IMR-90 (cell line): Measurements from ENCODE around the gene THOC6. TPM values are rescaled to one million over a fixed set of nuclear protein-coding genes. Genes with fewer than 3 reads are reported as not detected.

Experiments used
- ATAC-seq: fragments of 200-7000 bp; cut with Tn5 transposase; 2 replicates; pipeline ENCODE4 v1.9.1; 2020; ENCODE audit warnings: low read depth, mild to moderate bottlenecking, moderate library complexity
- BruUV-seq: library from RNA; stranded (reverse); fragments of 400-500 nt; replicated peaks from 2 replicates; lab custom pipeline; 2021; lab: Mats Ljungman, UMichigan
- CTCF ChIA-PET: fragments of 300-600 bp; formaldehyde crosslinking; extraction: SDS; loops from one replicate; lab custom pipeline; 2021; ENCODE audit warnings: antibody characterized with exemption; lab: Yijun Ruan, JAX
- POLR2A ChIA-PET: fragments of 300-600 bp; sonication (Branson Sonifier 250); formaldehyde crosslinking; loops from one replicate; lab custom pipeline; 2022; ENCODE audit warnings: antibody characterized with exemption; ENCODE audit not compliant: unreplicated experiment; lab: Charles Lee
- DNase-seq: peaks from one replicate; pipeline ENCODE4 v3.0.0; 2013
- H2AFZ ChIP-seq: replicated peaks from 2 replicates; pipeline ENCODE3; 2013; ENCODE audit warnings: low read length, mild to moderate bottlenecking; ENCODE audit not compliant: poor library complexity
- H2AK5ac ChIP-seq: 2 replicates; pipeline ENCODE4 v1.6.1; 2013; ENCODE audit warnings: low read depth, low read length, inconsistent platforms
- H2AK9ac ChIP-seq: replicated peaks from 2 replicates; pipeline ENCODE3; 2013; ENCODE audit warnings: mild to moderate bottlenecking, low read depth, low read length, moderate library complexity; ENCODE audit not compliant: poor library complexity
- H2BK120ac ChIP-seq: 2 replicates; pipeline ENCODE4 v1.6.1; 2013; ENCODE audit warnings: low read depth, low read length, inconsistent platforms
- H2BK15ac ChIP-seq: 3 replicates; pipeline ENCODE4 v1.6.1; 2013; ENCODE audit warnings: low read depth, low read length, inconsistent platforms
- H2BK20ac ChIP-seq: 2 replicates; pipeline ENCODE4 v1.6.1; 2013; ENCODE audit warnings: low read depth, mild to moderate bottlenecking, inconsistent platforms, low read length, moderate library complexity
- H2BK5ac ChIP-seq: 2 replicates; pipeline ENCODE4 v1.6.1; 2013; ENCODE audit warnings: mild to moderate bottlenecking, low read depth, low read length, inconsistent platforms; ENCODE audit not compliant: poor library complexity, severe bottlenecking
- H3K14ac ChIP-seq: replicated peaks from 2 replicates; pipeline ENCODE4 v1.6.1; 2013; ENCODE audit warnings: low read depth, low read length, inconsistent platforms
- H3K18ac ChIP-seq: 2 replicates; pipeline ENCODE4 v1.6.1; 2013; ENCODE audit warnings: low read depth, low read length, control low read depth
- H3K23ac ChIP-seq: 2 replicates; pipeline ENCODE4 v1.6.1; 2013; ENCODE audit warnings: low read depth, low read length, inconsistent platforms
- H3K27ac ChIP-seq: 2 replicates; pipeline ENCODE4 v1.5.1; 2013; ENCODE audit warnings: mild to moderate bottlenecking, control low read depth, low read length; ENCODE audit not compliant: insufficient read depth
- H3K27me3 ChIP-seq: 2 replicates; pipeline ENCODE4 v1.6.1; 2013; ENCODE audit warnings: low read length; ENCODE audit not compliant: control insufficient read depth, insufficient read depth
- H3K36me3 ChIP-seq: 2 replicates; pipeline ENCODE4 v1.6.1; 2013; ENCODE audit warnings: low read length, mixed read lengths; ENCODE audit not compliant: control insufficient read depth, insufficient read depth
- H3K4ac ChIP-seq: 2 replicates; pipeline ENCODE4 v1.6.1; 2013; ENCODE audit warnings: low read depth, low read length, inconsistent platforms
- H3K4me1 ChIP-seq: 2 replicates; pipeline ENCODE4 v1.6.1; 2013; ENCODE audit warnings: low read length, mixed read lengths; ENCODE audit not compliant: control insufficient read depth, insufficient read depth
- H3K4me2 ChIP-seq: 2 replicates; pipeline ENCODE4 v1.6.1; 2013; ENCODE audit warnings: low read depth, mild to moderate bottlenecking, control low read depth, low read length, moderate library complexity
- H3K4me3 ChIP-seq: 2 replicates; pipeline ENCODE4 v1.5.1; 2013; ENCODE audit warnings: low read depth, mild to moderate bottlenecking, control low read depth, low read length, moderate library complexity; ENCODE audit not compliant: insufficient read depth
- H3K56ac ChIP-seq: 2 replicates; pipeline ENCODE4 v1.6.1; 2013; ENCODE audit warnings: low read length, inconsistent platforms; ENCODE audit not compliant: insufficient read depth; ENCODE audit errors: extremely low read depth
- H3K79me1 ChIP-seq, 2 experiments: 2 replicates each; pipeline ENCODE4 v1.6.1; 2013; ENCODE audit warnings: low read length in 2 of 2, inconsistent platforms in 1 of 2, low read depth in 1 of 2
- H3K9ac ChIP-seq: 2 replicates; pipeline ENCODE4 v1.6.1; 2013; ENCODE audit warnings: low read depth, low read length, control low read depth
- H3K9me1 ChIP-seq: 2 replicates; pipeline ENCODE4 v1.6.1; 2013; ENCODE audit warnings: low read length, inconsistent platforms; ENCODE audit not compliant: insufficient read depth
- H3K9me3 ChIP-seq: 2 replicates; pipeline ENCODE4 v1.6.1; 2013; ENCODE audit warnings: low read length; ENCODE audit not compliant: control insufficient read depth, insufficient read depth
- H4K20me1 ChIP-seq: 2 replicates; pipeline ENCODE4 v1.6.1; 2013; ENCODE audit warnings: low read length, inconsistent platforms; ENCODE audit not compliant: insufficient read depth
- H4K5ac ChIP-seq: 2 replicates; pipeline ENCODE4 v1.6.1; 2013; ENCODE audit warnings: mild to moderate bottlenecking, low read depth, low read length, control low read depth
- H4K8ac ChIP-seq, 2 experiments: 2 replicates each; pipeline ENCODE4 v1.6.1; 2013; ENCODE audit warnings: low read depth in 2 of 2, low read length in 2 of 2, control low read depth in 1 of 2, inconsistent platforms in 1 of 2
- H4K91ac ChIP-seq: 2 replicates; pipeline ENCODE4 v1.6.1; 2013; ENCODE audit warnings: low read depth, low read length, inconsistent platforms; ENCODE audit not compliant: insufficient read depth
- CHD1 ChIP-seq: IDR thresholded peaks from 2 replicates; pipeline ENCODE4 v1.6.1; 2012; ENCODE audit warnings: low read depth, low read length, improper control_type of control experiment
- MAFK ChIP-seq: IDR thresholded peaks from 2 replicates; pipeline ENCODE4 v1.6.1; 2012; ENCODE audit warnings: low read depth, low read length, improper control_type of control experiment
- MXI1 ChIP-seq: IDR thresholded peaks from 2 replicates; pipeline ENCODE4 v1.6.1; 2012; ENCODE audit warnings: low read depth, mild to moderate bottlenecking, low read length, moderate library complexity, borderline replicate concordance
- NFE2L2 ChIP-seq: fragments of 150-350 bp; IDR thresholded peaks from 2 replicates; pipeline ENCODE4 v1.6.1; 2016; ENCODE audit warnings: low read depth, mild to moderate bottlenecking, low read length
- RAD21 ChIP-seq: IDR thresholded peaks from 2 replicates; pipeline ENCODE4 v1.6.1; 2012; ENCODE audit warnings: low read length, improper control_type of control experiment
- WGBS, 2 experiments: methylation state at CpG; one replicate each; pipeline versions ENCODE4 v1.1.5 to v1.1.7; 2013; ENCODE audit warnings: missing lambda C conversion rate in 2 of 2; ENCODE audit not compliant: insufficient read length in 1 of 2; ENCODE audit errors: extremely low coverage in 2 of 2; 5-methylcytosine and 5-hydroxymethylcytosine counted together
- dilution Hi-C: fragments of 300-500 bp; cut with HindIII; formaldehyde crosslinking; loops from one replicate; pipeline ENCODE4 v1.14.3; 2018; ENCODE audit warnings: low sequenced_read_pairs; ENCODE audit not compliant: unreplicated experiment
- in situ Hi-C: fragments of 300-500 bp; cut with MboI; formaldehyde crosslinking; loops from 3 replicates; pipeline ENCODE4 v1.14.3; 2019; ENCODE audit warnings: low sequenced_read_pairs, inconsistent platforms, mixed read lengths
- intact Hi-C: fragments of 100-400 bp; cut with micrococcal nuclease; formaldehyde crosslinking; loops from 2 replicates; pipeline ENCODE4 v1.10.0; 2022
- polyA plus RNA-seq, 3 experiments: library from polyadenylated mRNA; depleted of rRNA; stranded (reverse); fragments of >200 nt; gene quantifications; 2 replicates each; pipeline ENCODE4 v1.2.3, GENCODE V29; 2012; ENCODE audit warnings: low replicate concordance in 1 of 3
- total RNA-seq: library from RNA; depleted of rRNA; stranded (reverse); fragments of >200 nt; gene quantifications from 2 replicates; pipeline ENCODE4 v1.2.3, GENCODE V29; 2012
- TF ChIP-seq, protein P1 (sequence below): conservative IDR thresholded peaks from 2 replicates; pipeline ENCODE4 v1.5.1; 2012; ENCODE audit warnings: mild to moderate bottlenecking, low read depth, low read length, improper control_type of control experiment
- TF ChIP-seq, protein P2 (sequence below): fragments of 150-350 bp; IDR thresholded peaks from 2 replicates; pipeline ENCODE4 v1.6.1; 2016; ENCODE audit warnings: low read depth, mild to moderate bottlenecking, low read length, moderate library complexity, borderline replicate concordance
- TF ChIP-seq, protein P3 (sequence below): fragments of 150-350 bp; IDR thresholded peaks from 2 replicates; pipeline ENCODE4 v1.6.1; 2017; ENCODE audit warnings: mild to moderate bottlenecking, antibody characterized with exemption, low read length, low read depth

THOC6 gene
- total and polyA plus RNA-seq, 2 of the 4 experiments (the other 2 are of a cell fraction), result 16.8 to 23.1 TPM

DNA sequence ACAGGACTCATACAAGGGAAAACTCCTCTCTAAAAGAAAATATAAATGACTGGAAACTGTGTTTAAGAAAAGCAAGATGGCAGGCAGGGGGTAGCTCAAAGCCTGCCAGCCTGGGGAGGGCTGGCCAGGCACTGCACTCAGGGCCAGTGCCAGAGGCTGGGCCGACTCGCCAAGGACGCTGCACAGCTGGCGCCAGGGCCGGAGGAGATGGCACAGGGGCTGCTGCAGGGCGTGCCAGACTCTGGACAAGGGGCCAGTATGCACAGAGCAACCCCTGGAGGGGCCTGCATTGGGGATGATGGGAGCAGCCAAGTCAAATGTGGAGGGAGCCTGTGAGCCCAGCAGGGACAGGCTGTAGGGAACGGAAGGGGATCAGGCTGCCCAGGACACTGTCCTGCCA, 47.6 kb upstream of the THOC6 start:
- DNase-seq (no peak), ATAC-seq (no peak)
- intact Hi-C loops, result no loop called here
- H3K79me1 ChIP-seq, result peaks cover 14 to 26% of the 10 kb centered on the region in 2 experiments
- H3K9me3 ChIP-seq, result no peaks in the 10 kb centered on the region
- H3K14ac ChIP-seq, result no peak overlapping the region
- no peak overlapping the region for H2AK5ac ChIP-seq
- no TSS peak for BruUV-seq
- no peak overlapping the region for H3K27ac ChIP-seq
- no peak overlapping the region for H2BK120ac ChIP-seq
- in situ Hi-C loops, result no loop called here
- H3K9me1 ChIP-seq, result no peaks in the 10 kb centered on the region
- no peak overlapping the region for H3K4me3 ChIP-seq
- no peak overlapping the region for H2AK9ac ChIP-seq
- WGBS, 2 experiments, result 85% methylated on average over 5 of the region's 7 CpGs; no CpG with 5 or more reads in 1 of the 2 experiments
- no peak overlapping the region for H3K4me2 ChIP-seq
- H3K36me3 ChIP-seq, result peaks cover 2% of the 10 kb centered on the region; the same call in 1 of the 2 replicates
- ChIA-PET CTCF (no interaction called here), POLR2A (no interaction called here)
- H2BK15ac ChIP-seq, result no peak overlapping the region
- no peak overlapping the region for H4K5ac ChIP-seq
- H4K91ac ChIP-seq, result no peak overlapping the region
- no peaks in the 10 kb centered on the region for H3K27me3 ChIP-seq
- peaks cover 4% of the 10 kb centered on the region for H3K4me1 ChIP-seq
- no peak overlapping the region for H2AFZ ChIP-seq
- no peak overlapping the region for H3K4ac ChIP-seq
- no peak overlapping the region for H3K9ac ChIP-seq
- no peak for TF ChIP-seq MAFK
- TF ChIP-seq CHD1, result no peak
- no peak for TF ChIP-seq NFE2L2
- no peak for TF ChIP-seq MXI1
- TF ChIP-seq, protein P1, sequence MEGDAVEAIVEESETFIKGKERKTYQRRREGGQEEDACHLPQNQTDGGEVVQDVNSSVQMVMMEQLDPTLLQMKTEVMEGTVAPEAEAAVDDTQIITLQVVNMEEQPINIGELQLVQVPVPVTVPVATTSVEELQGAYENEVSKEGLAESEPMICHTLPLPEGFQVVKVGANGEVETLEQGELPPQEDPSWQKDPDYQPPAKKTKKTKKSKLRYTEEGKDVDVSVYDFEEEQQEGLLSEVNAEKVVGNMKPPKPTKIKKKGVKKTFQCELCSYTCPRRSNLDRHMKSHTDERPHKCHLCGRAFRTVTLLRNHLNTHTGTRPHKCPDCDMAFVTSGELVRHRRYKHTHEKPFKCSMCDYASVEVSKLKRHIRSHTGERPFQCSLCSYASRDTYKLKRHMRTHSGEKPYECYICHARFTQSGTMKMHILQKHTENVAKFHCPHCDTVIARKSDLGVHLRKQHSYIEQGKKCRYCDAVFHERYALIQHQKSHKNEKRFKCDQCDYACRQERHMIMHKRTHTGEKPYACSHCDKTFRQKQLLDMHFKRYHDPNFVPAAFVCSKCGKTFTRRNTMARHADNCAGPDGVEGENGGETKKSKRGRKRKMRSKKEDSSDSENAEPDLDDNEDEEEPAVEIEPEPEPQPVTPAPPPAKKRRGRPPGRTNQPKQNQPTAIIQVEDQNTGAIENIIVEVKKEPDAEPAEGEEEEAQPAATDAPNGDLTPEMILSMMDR, result no peak
- no peak for TF ChIP-seq RAD21
- TF ChIP-seq, protein P2, sequence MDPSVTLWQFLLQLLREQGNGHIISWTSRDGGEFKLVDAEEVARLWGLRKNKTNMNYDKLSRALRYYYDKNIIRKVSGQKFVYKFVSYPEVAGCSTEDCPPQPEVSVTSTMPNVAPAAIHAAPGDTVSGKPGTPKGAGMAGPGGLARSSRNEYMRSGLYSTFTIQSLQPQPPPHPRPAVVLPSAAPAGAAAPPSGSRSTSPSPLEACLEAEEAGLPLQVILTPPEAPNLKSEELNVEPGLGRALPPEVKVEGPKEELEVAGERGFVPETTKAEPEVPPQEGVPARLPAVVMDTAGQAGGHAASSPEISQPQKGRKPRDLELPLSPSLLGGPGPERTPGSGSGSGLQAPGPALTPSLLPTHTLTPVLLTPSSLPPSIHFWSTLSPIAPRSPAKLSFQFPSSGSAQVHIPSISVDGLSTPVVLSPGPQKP, result no peak
- TF ChIP-seq, protein P3, sequence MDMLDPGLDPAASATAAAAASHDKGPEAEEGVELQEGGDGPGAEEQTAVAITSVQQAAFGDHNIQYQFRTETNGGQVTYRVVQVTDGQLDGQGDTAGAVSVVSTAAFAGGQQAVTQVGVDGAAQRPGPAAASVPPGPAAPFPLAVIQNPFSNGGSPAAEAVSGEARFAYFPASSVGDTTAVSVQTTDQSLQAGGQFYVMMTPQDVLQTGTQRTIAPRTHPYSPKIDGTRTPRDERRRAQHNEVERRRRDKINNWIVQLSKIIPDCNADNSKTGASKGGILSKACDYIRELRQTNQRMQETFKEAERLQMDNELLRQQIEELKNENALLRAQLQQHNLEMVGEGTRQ, result no peak
- no peak overlapping the region for H2BK20ac ChIP-seq
- no peak overlapping the region for H2BK5ac ChIP-seq
- H3K18ac ChIP-seq, result no peak overlapping the region
- H3K56ac ChIP-seq, result no peak overlapping the region
- no peak overlapping the region for H4K8ac ChIP-seq
- H3K23ac ChIP-seq, result no peak overlapping the region
- dilution Hi-C loops, result no loop called here
- peaks cover 8% of the 10 kb centered on the region for H4K20me1 ChIP-seq
